Common myeloid progenitor, CD34-positive (primary cell): ENCODE data around the gene GRIP1.

Experiments used
- CTCF ChIA-PET: fragments of 350-600 bp; sonication (Branson Sonifier 250); formaldehyde crosslinking; loops from one replicate; lab custom pipeline; 2021; ENCODE audit warnings: antibody characterized with exemption; lab: Charles Lee
- POLR2A ChIA-PET: fragments of 350-600 bp; sonication (Branson Sonifier 250); formaldehyde crosslinking; loops from one replicate; lab custom pipeline; 2021; ENCODE audit warnings: antibody characterized with exemption; lab: Charles Lee
- DNase-seq, 3 donors: peaks; one replicate each; pipeline versions ENCODE4 v3.0.0 to v3.0.0-alpha.2; 2013
- H3K27ac ChIP-seq, 2 experiments: 1 replicate in 1 of 2; 2 replicates in 1 of 2; pipeline ENCODE4 v1.7.0; 2013; ENCODE audit warnings: inconsistent platforms in 2 of 2, low read length in 2 of 2, mild to moderate bottlenecking in 2 of 2, low read depth in 1 of 2, moderate library complexity in 1 of 2; ENCODE audit not compliant: severe bottlenecking in 2 of 2, insufficient read depth in 1 of 2, poor library complexity in 1 of 2
- H3K27me3 ChIP-seq, 5 experiments: replicated peaks in 2 of 5; 1 replicate in 3 of 5; 2 replicates in 2 of 5; pipeline versions ENCODE4 v1.6.1 to v1.7.0; 2013; ENCODE audit warnings: low read length in 4 of 5, mild to moderate bottlenecking in 2 of 5, moderate library complexity in 2 of 5, inconsistent platforms in 1 of 5; ENCODE audit not compliant: insufficient read depth in 5 of 5, control insufficient read depth in 4 of 5
- H3K36me3 ChIP-seq, 4 experiments: 1 replicate in 2 of 4; 2 replicates in 2 of 4; pipeline versions ENCODE4 v1.6.1 to v1.7.0; 2013; ENCODE audit warnings: low read length in 3 of 4, control low read depth in 1 of 4, mild to moderate bottlenecking in 1 of 4; ENCODE audit not compliant: control insufficient read depth in 4 of 4, insufficient read depth in 4 of 4
- H3K4me1 ChIP-seq, 4 experiments: 1 replicate in 3 of 4; 2 replicates in 1 of 4; pipeline versions ENCODE4 v1.6.1 to v1.7.1; 2013; ENCODE audit warnings: low read length in 3 of 4, mild to moderate bottlenecking in 3 of 4, control low read depth in 1 of 4, inconsistent platforms in 1 of 4, moderate library complexity in 1 of 4; ENCODE audit not compliant: control insufficient read depth in 4 of 4, insufficient read depth in 4 of 4; ENCODE audit errors: control extremely low read depth in 1 of 4
- H3K4me3 ChIP-seq, 7 experiments: 1 replicate in 4 of 7; 2 replicates in 3 of 7; pipeline versions ENCODE4 v1.5.1 to v1.7.0; 2013; ENCODE audit warnings: mild to moderate bottlenecking in 7 of 7, low read length in 6 of 7, moderate library complexity in 6 of 7, inconsistent platforms in 2 of 7, low read depth in 2 of 7, control low read depth in 1 of 7; ENCODE audit not compliant: insufficient read depth in 4 of 7, control insufficient read depth in 1 of 7; ENCODE audit errors: extremely low read depth in 1 of 7
- H3K9me3 ChIP-seq, 5 experiments: 1 replicate in 4 of 5; 2 replicates in 1 of 5; pipeline versions ENCODE4 v1.6.1 to v1.7.1; 2013; ENCODE audit warnings: low read length in 4 of 5, mild to moderate bottlenecking in 2 of 5, inconsistent platforms in 1 of 5, low read depth in 1 of 5, moderate library complexity in 1 of 5; ENCODE audit not compliant: control insufficient read depth in 4 of 5, insufficient read depth in 2 of 5; ENCODE audit errors: control extremely low read depth in 1 of 5
- WGBS: methylation state at CpG from one replicate; pipeline ENCODE4 v1.1.5; 2013; ENCODE audit not compliant: insufficient coverage; 5-methylcytosine and 5-hydroxymethylcytosine counted together

Gene GRIP1

GRCh38 chr12:66331016-66331415, 347.9 kb downstream of the GRIP1 start:
- ChIA-PET CTCF (no interaction called here), POLR2A (no interaction called here)
- no peak overlapping the region for H3K4me3 ChIP-seq
- no peak for DNase-seq
- 98% methylated on average over 13 of the region's 13 CpGs for WGBS
- no peaks in the 10 kb centered on the region for H3K4me1 ChIP-seq
- H3K36me3 ChIP-seq = peaks cover 12 to 38% (median 18%) of the 10 kb centered on the region in 4 experiments
- no peak overlapping the region for H3K27ac ChIP-seq
- H3K27me3 ChIP-seq = no peaks in the 10 kb centered on the region
- no peaks in the 10 kb centered on the region for H3K9me3 ChIP-seq

GRCh38 chr12:66329941-66330340, 348.9 kb downstream of the GRIP1 start:
- H3K27me3 ChIP-seq = no peaks in the 10 kb centered on the region
- POLR2A ChIA-PET = interaction anchor here (1.2 kb wide), 1 partner anchor 27 kb away, joined by 5 read pairs; the partner anchor contains the start of gene HELB
- CTCF ChIA-PET = no interaction called here
- H3K27ac ChIP-seq = no peak overlapping the region
- no peak overlapping the region for H3K4me3 ChIP-seq
- 100% methylated on average over 3 of the region's 5 CpGs for WGBS
- H3K36me3 ChIP-seq = peaks cover 18 to 42% (median 26%) of the 10 kb centered on the region in 4 experiments
- no peaks in the 10 kb centered on the region for H3K4me1 ChIP-seq
- DNase-seq = no peak
- H3K9me3 ChIP-seq = no peaks in the 10 kb centered on the region

- peaks cover 12 to 55% (median 20%) of the 10 kb centered on the region in 4 experiments for H3K36me3 ChIP-seq
- H3K27me3 ChIP-seq = no peaks in the 10 kb centered on the region
- no peak for DNase-seq
- WGBS = 83% methylated on average over 1 of the region's 1 CpG
- no peak overlapping the region for H3K27ac ChIP-seq
- POLR2A ChIA-PET = no interaction called here
- no peak overlapping the region for H3K4me3 ChIP-seq
- H3K4me1 ChIP-seq = no peaks in the 10 kb centered on the region
- H3K9me3 ChIP-seq = no peaks in the 10 kb centered on the region
- CTCF ChIA-PET = no interaction called here
Observed at GRCh38 chr12:66323017-66323416, 355.9 kb downstream of the GRIP1 start.

GRCh38 chr12:66321435-66321834, 357.4 kb downstream of the GRIP1 start:
- peaks cover 9 to 60% (median 22%) of the 10 kb centered on the region in 4 experiments for H3K36me3 ChIP-seq
- H3K4me3 ChIP-seq = no peak overlapping the region
- H3K27ac ChIP-seq = no peak overlapping the region
- no peaks in the 10 kb centered on the region for H3K9me3 ChIP-seq
- ChIA-PET CTCF (no interaction called here), POLR2A (no interaction called here)
- no peaks in the 10 kb centered on the region for H3K4me1 ChIP-seq
- DNase-seq = no peak
- H3K27me3 ChIP-seq = no peaks in the 10 kb centered on the region

- POLR2A ChIA-PET = no interaction called here
Observed at GRCh38 chr12:66320996-66321395, 357.9 kb downstream of the GRIP1 start.

GRCh38 chr12:66319266-66319954, 359.5 kb downstream of the GRIP1 start:
- ChIA-PET CTCF (interaction anchor here (1.4 kb wide), 1 partner anchor 9 kb away, joined by 3 read pairs; no protein-coding TSS in a partner anchor), POLR2A (no interaction called here)
- no peak overlapping the region for H3K4me3 ChIP-seq
- no peaks in the 10 kb centered on the region for H3K9me3 ChIP-seq
- DNase-seq = no peak
- no CpG with 5 or more reads among the region's 4 CpGs for WGBS
- no peak overlapping the region for H3K27ac ChIP-seq
- no peaks in the 10 kb centered on the region for H3K27me3 ChIP-seq
- H3K36me3 ChIP-seq = peaks cover 8 to 60% (median 15%) of the 10 kb centered on the region in 4 experiments
- H3K4me1 ChIP-seq = no peaks in the 10 kb centered on the region

More at GRCh38 chr12:66320996-66321395, 357.9 kb downstream of the GRIP1 start:
- Histone ChIP-seq H3K4me3 (no peak overlapping the region), H3K27ac (no peak overlapping the region), H3K27me3 (no peaks in the 10 kb centered on the region), H3K4me1 (no peaks in the 10 kb centered on the region), H3K9me3 (no peaks in the 10 kb centered on the region), H3K36me3 (peaks cover 9 to 62% (median 21%) of the 10 kb centered on the region in 4 experiments)
- no peak for DNase-seq
- 93% methylated on average over 3 of the region's 3 CpGs for WGBS
- CTCF ChIA-PET = no interaction called here

- Histone ChIP-seq H3K27me3 (no peaks in the 10 kb centered on the region), H3K27ac (no peak overlapping the region)
- CTCF ChIA-PET = interaction anchor here (1.0 kb wide), 1 partner anchor 11 kb away, joined by 6 read pairs; no protein-coding TSS in a partner anchor
Observed at GRCh38 chr12:66314278-66314677, 364.6 kb downstream of the GRIP1 start.

More at GRCh38 chr12:66314278-66314677, 364.6 kb downstream of the GRIP1 start:
- Histone ChIP-seq H3K4me3 (no peak overlapping the region), H3K4me1 (no peaks in the 10 kb centered on the region), H3K36me3 (peaks cover 9 to 64% (median 22%) of the 10 kb centered on the region in 4 experiments), H3K9me3 (no peaks in the 10 kb centered on the region)
- POLR2A ChIA-PET = no interaction called here
- no peak for DNase-seq
